ENCODE data around the gene MIA2. TPM values are rescaled to one million over a fixed set of nuclear protein-coding genes. Genes with fewer than 3 reads are reported as not detected.
A peak's percentile ranks its signal among the peaks of the same experiment; 100 is the strongest.

The MIA2 gene
- total and polyA plus RNA-seq, 2 experiments from 2014 or later, result 43.9 to 86.0 TPM

GRCh38 chr14:39425947-39426346 lies 192.2 kb downstream of the MIA2 start:
- peaks cover 18% of the 10 kb centered on the region for H4K20me1 ChIP-seq (ENCODE audit: insufficient read depth, poor library complexity, severe bottlenecking)
- peaks cover 15% of the 10 kb centered on the region for H3K4me1 ChIP-seq (ENCODE audit: insufficient read depth)
- no peaks in the 10 kb centered on the region for H3K27me3 ChIP-seq
- no peaks in the 10 kb centered on the region for H3K36me3 ChIP-seq (replicated peaks; ENCODE audit: insufficient read depth, low read depth)
- WGBS (ENCODE audit: low lambda C conversion rate, missing lambda C conversion rate), result 95% methylated on average over 3 of the region's 3 CpGs
- no peak overlapping the region for H2AFZ ChIP-seq
- H3K4me3 ChIP-seq, result no peak overlapping the region
- peaks cover 85% of the 10 kb centered on the region for H3K79me2 ChIP-seq
- no peak for DNase-seq (ENCODE audit: low spot score)
- no peak for TF ChIP-seq EZH2phosphoT487 (IDR thresholded peaks at IDR 0.05; ENCODE audit: low read depth, severe bottlenecking, unreplicated experiment)
- TF ChIP-seq CTCF (IDR thresholded peaks at IDR 0.05; ENCODE audit: poor library complexity), result no peak
- no peak for TF ChIP-seq EZH2 (IDR thresholded peaks at IDR 0.05; ENCODE audit: borderline replicate concordance)
- H3K4me2 ChIP-seq, result no peak overlapping the region
- no peaks in the 10 kb centered on the region for H3K9me2 ChIP-seq (replicated peaks; ENCODE audit: insufficient read depth)
- no peaks in the 10 kb centered on the region for H3K9me3 ChIP-seq (ENCODE audit: low read depth)
- no peak overlapping the region for H3K27ac ChIP-seq

GRCh38 chr14:39426605-39427004 lies 192.9 kb downstream of the MIA2 start:
- DNase-seq (ENCODE audit: low spot score), result peak; percentile 26
- TF ChIP-seq CTCF (IDR thresholded peaks at IDR 0.05; ENCODE audit: poor library complexity) (peak; percentile 40), EZH2 (IDR thresholded peaks at IDR 0.05; ENCODE audit: borderline replicate concordance) (no peak), EZH2phosphoT487 (IDR thresholded peaks at IDR 0.05; ENCODE audit: low read depth, severe bottlenecking, unreplicated experiment) (no peak)
- Histone ChIP-seq H3K4me3 (no peak overlapping the region), H3K9me3 (ENCODE audit: low read depth) (no peaks in the 10 kb centered on the region), H3K27ac (no peak overlapping the region), H3K79me2 (peaks cover 85% of the 10 kb centered on the region), H2AFZ (no peak overlapping the region), H3K4me2 (peak overlapping the region; percentile 36), H3K36me3 (replicated peaks; ENCODE audit: insufficient read depth, low read depth) (no peaks in the 10 kb centered on the region), H3K27me3 (no peaks in the 10 kb centered on the region), H3K4me1 (ENCODE audit: insufficient read depth) (peaks cover 15% of the 10 kb centered on the region), H3K9me2 (replicated peaks; ENCODE audit: insufficient read depth) (no peaks in the 10 kb centered on the region), H4K20me1 (ENCODE audit: insufficient read depth, poor library complexity, severe bottlenecking) (peaks cover 18% of the 10 kb centered on the region)
- WGBS (ENCODE audit: low lambda C conversion rate, missing lambda C conversion rate), result 64% methylated on average over 7 of the region's 7 CpGs

GRCh38 chr14:39428118-39428517 lies 194.4 kb downstream of the MIA2 start:
- peaks cover 15% of the 10 kb centered on the region for H3K4me1 ChIP-seq (ENCODE audit: insufficient read depth)
- no peaks in the 10 kb centered on the region for H3K9me3 ChIP-seq (ENCODE audit: low read depth)
- peaks cover 83% of the 10 kb centered on the region for H3K79me2 ChIP-seq
- no peak overlapping the region for H2AFZ ChIP-seq
- no peak for TF ChIP-seq CTCF (IDR thresholded peaks at IDR 0.05; ENCODE audit: poor library complexity)
- TF ChIP-seq EZH2phosphoT487 (IDR thresholded peaks at IDR 0.05; ENCODE audit: low read depth, severe bottlenecking, unreplicated experiment), result no peak
- TF ChIP-seq EZH2 (IDR thresholded peaks at IDR 0.05; ENCODE audit: borderline replicate concordance), result no peak
- no peaks in the 10 kb centered on the region for H3K9me2 ChIP-seq (replicated peaks; ENCODE audit: insufficient read depth)
- 95% methylated on average over 8 of the region's 8 CpGs for WGBS (ENCODE audit: low lambda C conversion rate, missing lambda C conversion rate)
- H3K4me2 ChIP-seq, result no peak overlapping the region
- no peak overlapping the region for H3K27ac ChIP-seq
- H3K36me3 ChIP-seq (replicated peaks; ENCODE audit: insufficient read depth, low read depth), result no peaks in the 10 kb centered on the region
- H3K4me3 ChIP-seq, result no peak overlapping the region
- DNase-seq (ENCODE audit: low spot score), result no peak
- H4K20me1 ChIP-seq (ENCODE audit: insufficient read depth, poor library complexity, severe bottlenecking), result peaks cover 18% of the 10 kb centered on the region
- no peaks in the 10 kb centered on the region for H3K27me3 ChIP-seq

All from hepatocyte (in vitro differentiated cells).